Astrocyte (in vitro differentiated cells and primary cell): ENCODE data around the gene TRIP13. TPM values are rescaled to one million over a fixed set of nuclear protein-coding genes. Genes with fewer than 3 reads are reported as not detected.

Experiments used
- DNase-seq: peaks from one replicate; pipeline ENCODE4 v3.0.0-alpha.2; 2010; ENCODE audit warnings: low read depth
- FAIRE-seq: peaks from 2 replicates; lab custom pipeline; 2011; peaks lifted over from hg19 to GRCh38; lab: Jason Lieb, UNC
- H2AFZ ChIP-seq: 2 replicates; pipeline ENCODE4 v1.6.0; 2012; ENCODE audit warnings: low read depth, low read length, inconsistent platforms
- H3K27ac ChIP-seq: 2 replicates; pipeline ENCODE4 v1.5.1; 2011; ENCODE audit warnings: low read depth, low read length, inconsistent platforms
- H3K27me3 ChIP-seq: 2 replicates; pipeline ENCODE4 v1.6.0; 2011; ENCODE audit warnings: low read length, inconsistent platforms; ENCODE audit not compliant: insufficient read depth
- H3K36me3 ChIP-seq: 2 replicates; pipeline ENCODE4 v1.5.1; 2011; ENCODE audit warnings: low read length, inconsistent platforms; ENCODE audit not compliant: insufficient read depth
- H3K4me1 ChIP-seq: 2 replicates; pipeline ENCODE4 v1.5.1; 2011; ENCODE audit warnings: low read length, inconsistent platforms; ENCODE audit not compliant: insufficient read depth
- H3K4me2 ChIP-seq: 2 replicates; pipeline ENCODE4 v1.6.0; 2012; ENCODE audit warnings: low read length, inconsistent platforms
- H3K4me3 ChIP-seq: 2 replicates; pipeline ENCODE4 v1.5.1; 2011; ENCODE audit warnings: low read depth, mild to moderate bottlenecking, low read length, inconsistent platforms; ENCODE audit not compliant: insufficient read depth
- H3K79me2 ChIP-seq: 2 replicates; pipeline ENCODE4 v1.6.0; 2012; ENCODE audit warnings: mild to moderate bottlenecking, low read length, inconsistent platforms; ENCODE audit not compliant: insufficient read depth
- H3K9ac ChIP-seq: 2 replicates; pipeline ENCODE4 v1.6.0; 2012; ENCODE audit warnings: mild to moderate bottlenecking, low read length, inconsistent platforms
- H3K9me3 ChIP-seq: 2 replicates; pipeline ENCODE4 v1.5.1; 2012; ENCODE audit warnings: low read depth, mild to moderate bottlenecking, low read length, inconsistent platforms; ENCODE audit not compliant: insufficient read depth
- H4K20me1 ChIP-seq: 2 replicates; pipeline ENCODE4 v1.6.0; 2012; ENCODE audit warnings: low read length, inconsistent platforms; ENCODE audit not compliant: insufficient read depth
- H3K27ac Mint-ChIP-seq: one replicate; pipeline ENCODE4 v1.8.0; 2021; ENCODE audit warnings: mild to moderate bottlenecking, mixed read lengths; ENCODE audit not compliant: unreplicated experiment
- H3K27me3 Mint-ChIP-seq: one replicate; pipeline ENCODE4 v1.8.0; 2021; ENCODE audit warnings: low read depth, mixed read lengths; ENCODE audit not compliant: unreplicated experiment
- H3K36me3 Mint-ChIP-seq: one replicate; pipeline ENCODE4 v1.8.0; 2021; ENCODE audit warnings: low read depth, mixed read lengths; ENCODE audit not compliant: unreplicated experiment
- H3K4me1 Mint-ChIP-seq: one replicate; pipeline ENCODE4 v1.8.0; 2021; ENCODE audit warnings: low read depth, mixed read lengths; ENCODE audit not compliant: unreplicated experiment
- H3K4me3 Mint-ChIP-seq: one replicate; pipeline ENCODE4 v1.8.0; 2021; ENCODE audit warnings: mild to moderate bottlenecking, moderate library complexity, mixed read lengths; ENCODE audit not compliant: unreplicated experiment
- H3K9me3 Mint-ChIP-seq: one replicate; pipeline ENCODE4 v1.8.0; 2021; ENCODE audit warnings: mild to moderate bottlenecking, mixed read lengths; ENCODE audit not compliant: unreplicated experiment
- CTCF ChIP-seq: IDR thresholded peaks from 2 replicates; pipeline ENCODE4 v1.5.1; 2011; ENCODE audit warnings: low read depth, mild to moderate bottlenecking, inconsistent platforms, low read length, moderate library complexity; ENCODE audit not compliant: insufficient read depth
- EZH2 ChIP-seq: IDR thresholded peaks from 2 replicates; pipeline ENCODE4 v1.6.1; 2012; ENCODE audit warnings: mild to moderate bottlenecking, low read length, inconsistent platforms; ENCODE audit not compliant: insufficient read depth
- total RNA-seq: library from RNA; stranded (reverse); gene quantifications from 2 replicates; pipeline ENCODE4 v1.2.1, GENCODE V29; 2021

Gene TRIP13
- total RNA-seq, 1 donor from 2014 or later, result 7.3 TPM

GRCh38 chr5:883475-884181 lies 9.1 kb upstream of the TRIP13 start:
- Mint-ChIP-seq H3K9me3 (no peaks in the 10 kb centered on the region), H3K4me3 (no peak overlapping the region), H3K4me1 (peaks cover 3% of the 10 kb centered on the region), H3K36me3 (peaks cover 37% of the 10 kb centered on the region), H3K27ac (no peak overlapping the region), H3K27me3 (no peaks in the 10 kb centered on the region)
- DNase-seq, result no peak
- peaks cover 65% of the 10 kb centered on the region for H3K79me2 ChIP-seq
- no peak overlapping the region for H2AFZ ChIP-seq
- no peaks in the 10 kb centered on the region for H3K9me3 ChIP-seq
- no peak overlapping the region for H3K4me3 ChIP-seq
- H3K9ac ChIP-seq, result no peak overlapping the region
- H3K36me3 ChIP-seq, result peaks cover 48% of the 10 kb centered on the region
- no peak for FAIRE-seq
- no peak overlapping the region for H3K4me2 ChIP-seq
- H3K27ac ChIP-seq, result no peak overlapping the region
- H4K20me1 ChIP-seq, result peaks cover 73% of the 10 kb centered on the region
- TF ChIP-seq EZH2 (no peak), CTCF (no peak)
- H3K27me3 ChIP-seq, result no peaks in the 10 kb centered on the region
- H3K4me1 ChIP-seq, result no peaks in the 10 kb centered on the region

- TF ChIP-seq EZH2 (no peak), CTCF (no peak)
- H3K4me1 Mint-ChIP-seq, result peaks cover 3% of the 10 kb centered on the region
- H3K36me3 ChIP-seq, result peaks cover 56% of the 10 kb centered on the region
- H3K27ac Mint-ChIP-seq, result no peak overlapping the region
- H4K20me1 ChIP-seq, result peaks cover 77% of the 10 kb centered on the region
- no peaks in the 10 kb centered on the region for H3K9me3 Mint-ChIP-seq
- no peak overlapping the region for H3K27ac ChIP-seq
- FAIRE-seq, result no peak
- peaks cover 37% of the 10 kb centered on the region for H3K36me3 Mint-ChIP-seq
- peaks cover 74% of the 10 kb centered on the region for H3K79me2 ChIP-seq
- no peak overlapping the region for H2AFZ ChIP-seq
- no peaks in the 10 kb centered on the region for H3K27me3 Mint-ChIP-seq
- no peak for DNase-seq
- no peak overlapping the region for H3K4me2 ChIP-seq
- H3K4me3 Mint-ChIP-seq, result no peak overlapping the region
- no peak overlapping the region for H3K4me3 ChIP-seq
- no peaks in the 10 kb centered on the region for H3K4me1 ChIP-seq
- no peaks in the 10 kb centered on the region for H3K9me3 ChIP-seq
- H3K27me3 ChIP-seq, result no peaks in the 10 kb centered on the region
- no peak overlapping the region for H3K9ac ChIP-seq
Observed at GRCh38 chr5:884345-885126, 8.1 kb upstream of the TRIP13 start.

GRCh38 chr5:885127-885442 lies 7.6 kb upstream of the TRIP13 start:
- Histone ChIP-seq H3K79me2 (peaks cover 79% of the 10 kb centered on the region), H3K9ac (no peak overlapping the region), H3K4me3 (no peak overlapping the region), H2AFZ (no peak overlapping the region), H4K20me1 (peaks cover 79% of the 10 kb centered on the region), H3K4me1 (no peaks in the 10 kb centered on the region), H3K4me2 (no peak overlapping the region), H3K27ac (no peak overlapping the region), H3K36me3 (peaks cover 59% of the 10 kb centered on the region), H3K9me3 (no peaks in the 10 kb centered on the region), H3K27me3 (no peaks in the 10 kb centered on the region)
- Mint-ChIP-seq H3K4me1 (peaks cover 3% of the 10 kb centered on the region), H3K27ac (no peak overlapping the region), H3K36me3 (peaks cover 39% of the 10 kb centered on the region), H3K27me3 (no peaks in the 10 kb centered on the region), H3K4me3 (no peak overlapping the region), H3K9me3 (no peaks in the 10 kb centered on the region)
- no peak for TF ChIP-seq EZH2
- no peak for TF ChIP-seq CTCF
- FAIRE-seq (no peak), DNase-seq (no peak)
